Nephron (organoid): ENCODE data around the gene ADD3.
A peak's percentile ranks its signal among the peaks of the same experiment; 100 is the strongest.

ENCODE experiments used
- H3K27ac Mint-ChIP-seq, 3 experiments: 2 replicates each; pipeline ENCODE4 v1.8.0; 2020; ENCODE audit warnings: mixed read lengths in 3 of 3, mild to moderate bottlenecking in 2 of 3, moderate library complexity in 1 of 3
- H3K27me3 Mint-ChIP-seq: 2 replicates; pipeline ENCODE4 v1.8.0; 2021; ENCODE audit warnings: low read depth, mild to moderate bottlenecking, moderate library complexity, mixed read lengths
- H3K36me3 Mint-ChIP-seq: 2 replicates; pipeline ENCODE4 v1.8.0; 2020; ENCODE audit warnings: low read depth, mixed read lengths
- H3K4me1 Mint-ChIP-seq: 2 replicates; pipeline ENCODE4 v1.8.0; 2020; ENCODE audit warnings: mixed read lengths
- H3K4me3 Mint-ChIP-seq, 3 experiments: 2 replicates each; pipeline ENCODE4 v1.8.0; 2020; ENCODE audit warnings: mild to moderate bottlenecking in 3 of 3, mixed read lengths in 3 of 3, moderate library complexity in 2 of 3
- H3K9me3 Mint-ChIP-seq: 2 replicates; pipeline ENCODE4 v1.8.0; 2020; ENCODE audit warnings: mixed read lengths
- CTCF ChIP-seq, 3 experiments: fragments of 200-600 bp; sonication (generic); IDR thresholded peaks; one replicate each; pipeline ENCODE4 v1.5.0; 2021; ENCODE audit warnings: antibody characterized with exemption in 3 of 3; ENCODE audit not compliant: unreplicated experiment in 3 of 3

ADD3 gene

GRCh38 chr10:110101464-110102144 is 93.8 kb downstream of the ADD3 start:
- no peak for TF ChIP-seq CTCF (IDR thresholded peaks at IDR 0.05; ENCODE audit: unreplicated experiment in 3 of 3)
- no peak overlapping the region for H3K4me3 Mint-ChIP-seq
- peaks cover 2% of the 10 kb centered on the region for H3K4me1 Mint-ChIP-seq
- no peak overlapping the region for H3K27ac Mint-ChIP-seq
- no peaks in the 10 kb centered on the region for H3K9me3 Mint-ChIP-seq
- H3K36me3 Mint-ChIP-seq: peaks cover 45% of the 10 kb centered on the region
- no peaks in the 10 kb centered on the region for H3K27me3 Mint-ChIP-seq

GRCh38 chr10:110103921-110104461 is 96.2 kb downstream of the ADD3 start:
- Mint-ChIP-seq H3K9me3 (no peaks in the 10 kb centered on the region), H3K4me3 (no peak overlapping the region), H3K36me3 (peaks cover 51% of the 10 kb centered on the region), H3K27me3 (no peaks in the 10 kb centered on the region), H3K4me1 (peaks cover 3% of the 10 kb centered on the region), H3K27ac (no peak overlapping the region)
- TF ChIP-seq CTCF (IDR thresholded peaks at IDR 0.05; ENCODE audit: unreplicated experiment in 3 of 3): no peak

GRCh38 chr10:110105873-110106272 is 98.1 kb downstream of the ADD3 start:
- peaks cover 16% of the 10 kb centered on the region for H3K4me1 Mint-ChIP-seq
- H3K27ac Mint-ChIP-seq: no peak overlapping the region
- H3K36me3 Mint-ChIP-seq: peaks cover 53% of the 10 kb centered on the region
- no peaks in the 10 kb centered on the region for H3K9me3 Mint-ChIP-seq
- no peak for TF ChIP-seq CTCF (IDR thresholded peaks at IDR 0.05; ENCODE audit: unreplicated experiment in 3 of 3)
- no peaks in the 10 kb centered on the region for H3K27me3 Mint-ChIP-seq
- no peak overlapping the region for H3K4me3 Mint-ChIP-seq

- TF ChIP-seq CTCF (IDR thresholded peaks at IDR 0.05; ENCODE audit: unreplicated experiment in 3 of 3): no peak
- Mint-ChIP-seq H3K4me1 (peaks cover 16% of the 10 kb centered on the region), H3K4me3 (no peak overlapping the region), H3K36me3 (peaks cover 49% of the 10 kb centered on the region), H3K9me3 (no peaks in the 10 kb centered on the region), H3K27ac (no peak overlapping the region), H3K27me3 (no peaks in the 10 kb centered on the region)
Observed at GRCh38 chr10:110107430-110107829, 99.6 kb downstream of the ADD3 start.

- Mint-ChIP-seq H3K27ac (no peak overlapping the region), H3K9me3 (no peaks in the 10 kb centered on the region), H3K36me3 (peaks cover 54% of the 10 kb centered on the region), H3K4me1 (peaks cover 16% of the 10 kb centered on the region), H3K27me3 (no peaks in the 10 kb centered on the region), H3K4me3 (no peak overlapping the region)
- TF ChIP-seq CTCF (IDR thresholded peaks at IDR 0.05; ENCODE audit: unreplicated experiment in 3 of 3): no peak
Observed at GRCh38 chr10:110107887-110108286, 100.1 kb downstream of the ADD3 start.

- H3K27ac Mint-ChIP-seq: peak overlapping the region in 2 of 3 experiments; percentile 68 to 70
- H3K4me1 Mint-ChIP-seq: peaks cover 21% of the 10 kb centered on the region
- no peak overlapping the region for H3K4me3 Mint-ChIP-seq
- no peaks in the 10 kb centered on the region for H3K27me3 Mint-ChIP-seq
- peaks cover 56% of the 10 kb centered on the region for H3K36me3 Mint-ChIP-seq
- no peaks in the 10 kb centered on the region for H3K9me3 Mint-ChIP-seq
- TF ChIP-seq CTCF (IDR thresholded peaks at IDR 0.05; ENCODE audit: unreplicated experiment in 3 of 3): no peak
Observed at GRCh38 chr10:110109511-110109910, 101.7 kb downstream of the ADD3 start.
